Stomach (tissue), 19 donors: ENCODE data around the gene MEST. TPM values are rescaled to one million over a fixed set of nuclear protein-coding genes. Genes with fewer than 3 reads are reported as not detected.

Experiments used
- DNase-seq, 2 donors: peaks; one replicate each; pipeline versions ENCODE4 v3.0.0 to v3.0.0-alpha.2; 2013 to 2019
- H3K27ac ChIP-seq, 5 donors: fragments of 200-600 bp in 4 of 5; sonication (generic) in 4 of 5; one replicate each; pipeline ENCODE4 v1.5.1; 2013 to 2019; ENCODE audit warnings: mild to moderate bottlenecking in 1 of 5, moderate library complexity in 1 of 5
- H3K27me3 ChIP-seq, 3 donors: fragments of 200-600 bp; sonication (generic); one replicate each; pipeline ENCODE4 v1.5.1; 2017 to 2019; ENCODE audit warnings: mixed run types in 1 of 3
- H3K36me3 ChIP-seq, 4 donors: fragments of 200-600 bp; sonication (generic); 1 replicate in 3 of 4; 2 replicates in 1 of 4; pipeline ENCODE4 v1.5.1; 2016 to 2019
- H3K4me1 ChIP-seq, 4 donors: fragments of 200-600 bp; sonication (generic); one replicate each; pipeline ENCODE4 v1.5.1; 2016 to 2019
- H3K4me3 ChIP-seq, 4 donors: fragments of 200-600 bp; sonication (generic) in 3 of 4; one replicate each; pipeline ENCODE4 v1.5.1; 2016 to 2019; ENCODE audit warnings: mild to moderate bottlenecking in 1 of 4
- H3K9me3 ChIP-seq, 4 donors: fragments of 200-600 bp; sonication (generic); one replicate each; pipeline ENCODE4 v1.5.1; 2016 to 2019
- CTCF ChIP-seq, 7 experiments: fragments of 450-650 bp in 4 of 7; fragments of 200-600 bp in 3 of 7; sonication (generic) in 3 of 7; IDR thresholded peaks; one replicate each; pipeline ENCODE4 v1.5.1; 2016 to 2019; ENCODE audit warnings: antibody characterized with exemption in 7 of 7, control low read depth in 2 of 7, mild to moderate bottlenecking in 1 of 7
- EP300 ChIP-seq: sonication (generic); formaldehyde crosslinking; IDR thresholded peaks from one replicate; pipeline ENCODE4 v1.6.1; 2017; ENCODE audit warnings: antibody characterized with exemption
- POLR2A ChIP-seq, 4 donors: fragments of 450-650 bp; IDR thresholded peaks; one replicate each; pipeline ENCODE4 v1.6.1; 2016; ENCODE audit warnings: antibody characterized with exemption in 4 of 4, control low read depth in 2 of 4, mild to moderate bottlenecking in 1 of 4, moderate library complexity in 1 of 4
- POLR2AphosphoS5 ChIP-seq, 3 donors: sonication (generic); formaldehyde crosslinking; IDR thresholded peaks; one replicate each; pipeline ENCODE4 v1.6.1; 2016; ENCODE audit warnings: antibody characterized with exemption in 3 of 3
- WGBS, 5 donors: extraction: QIAGEN DNeasy Blood & Tissue Kit in 3 of 5; methylation state at CpG; one replicate each; pipeline versions ENCODE4 v1.1.5 to v1.1.7; 2013 to 2018; 5-methylcytosine and 5-hydroxymethylcytosine counted together
- intact Hi-C: fragments of 100-400 bp; cut with DNase I; formaldehyde crosslinking; loops from one replicate; pipeline ENCODE4 v1.15.1; 2023; ENCODE audit warnings: low total_unique reads
- long read RNA-seq, 10 donors: transcript quantifications; one replicate each; lab custom pipeline, GENCODE V29; 2026
- polyA plus RNA-seq, 3 donors: library from polyadenylated mRNA; stranded (reverse); fragments of 200-250 nt; gene quantifications; one replicate each; pipeline ENCODE4 v1.2.3, GENCODE V29; 2013
- total RNA-seq, 5 donors: library from RNA; depleted of rRNA; stranded (reverse); fragments of >200 nt; gene quantifications; one replicate each; pipeline versions ENCODE4 v1.1.0 to v1.2.3, GENCODE V29; 2014 to 2016
- donor health status: healthy with polysubstance abuse.
- donor health status: Bipolar disorder and iron deficiency.
- donor health status: healthy.

Gene MEST
- 10 to 100 TPM in 2 of 5 donors, 1 to 10 TPM in 2, not detected in 1; 3.1 to 88.7 (median 10.6) TPM for total RNA-seq
- polyA plus RNA-seq: 1 to 10 TPM; 4.1 to 4.9 (median 4.8) TPM
- long read RNA-seq, donor 1, transcript MEST-201 (12 exons, 2,505 nt): major isoform, 47 of 62 reads
- long read RNA-seq, donor 1, partial matches to known transcripts: 6 of 62 reads
- long read RNA-seq, donor 1, other reads (novel, unspliced or antisense): 6 of 62 reads
- long read RNA-seq, donor 2, transcript MEST-201 (12 exons, 2,505 nt): major isoform, 50 of 66 reads
- long read RNA-seq, donor 2, transcript MEST-202 (12 exons, 2,443 nt): minor isoform, 7 of 66 reads
- long read RNA-seq, donor 2, partial matches to known transcripts: 8 of 66 reads
- long read RNA-seq, donor 2, other reads (novel, unspliced or antisense): 0 of 66 reads
- long read RNA-seq, donor 3, transcript MEST-202 (12 exons, 2,443 nt): minor isoform, 9 of 28 reads
- long read RNA-seq, donor 3, transcript MEST-201 (12 exons, 2,505 nt): major isoform, 19 of 28 reads
- long read RNA-seq, donor 3, partial matches to known transcripts: 0 of 28 reads
- long read RNA-seq, donor 3, other reads (novel, unspliced or antisense): 0 of 28 reads
- long read RNA-seq, donor 4, transcript MEST-201 (12 exons, 2,505 nt): major isoform, 9 of 11 reads
- long read RNA-seq, donor 4, partial matches to known transcripts: 0 of 11 reads
- long read RNA-seq, donor 4, other reads (novel, unspliced or antisense): 0 of 11 reads
- long read RNA-seq, donor 5, transcript MEST-201 (12 exons, 2,505 nt): major isoform, 108 of 133 reads
- long read RNA-seq, donor 5, transcript MEST-202 (12 exons, 2,443 nt): minor isoform, 9 of 133 reads
- long read RNA-seq, donor 5, partial matches to known transcripts: 5 of 133 reads
- long read RNA-seq, donor 5, other reads (novel, unspliced or antisense): 8 of 133 reads
- long read RNA-seq, donor 6, transcript MEST-201 (12 exons, 2,505 nt): major isoform, 61 of 136 reads
- long read RNA-seq, donor 6, transcript MEST-202 (12 exons, 2,443 nt): minor isoform, 17 of 136 reads
- long read RNA-seq, donor 6, partial matches to known transcripts: 32 of 136 reads
- long read RNA-seq, donor 6, other reads (novel, unspliced or antisense): 25 of 136 reads
- long read RNA-seq, donor 7, transcript MEST-202 (12 exons, 2,443 nt): minor isoform, 8 of 225 reads
- long read RNA-seq, donor 7, transcript MEST-201 (12 exons, 2,505 nt): major isoform, 97 of 225 reads
- long read RNA-seq, donor 7, partial matches to known transcripts: 101 of 225 reads
- long read RNA-seq, donor 7, other reads (novel, unspliced or antisense): 19 of 225 reads
- long read RNA-seq, donor 8, transcript MEST-201 (12 exons, 2,505 nt): major isoform, 21 of 70 reads
- long read RNA-seq, donor 8, transcript MEST-202 (12 exons, 2,443 nt): minor isoform, 7 of 70 reads
- long read RNA-seq, donor 8, partial matches to known transcripts: 41 of 70 reads
- long read RNA-seq, donor 8, other reads (novel, unspliced or antisense): 0 of 70 reads
- long read RNA-seq, donor 9, transcript MEST-201 (12 exons, 2,505 nt): major isoform, 47 of 223 reads
- long read RNA-seq, donor 9, partial matches to known transcripts: 174 of 223 reads
- long read RNA-seq, donor 9, other reads (novel, unspliced or antisense): 0 of 223 reads
- long read RNA-seq, donor 10, transcript MEST-201 (12 exons, 2,505 nt): major isoform, 11 of 15 reads
- long read RNA-seq, donor 10, partial matches to known transcripts: 0 of 15 reads
- long read RNA-seq, donor 10, other reads (novel, unspliced or antisense): 0 of 15 reads

- Histone ChIP-seq H3K27ac (peak within 1 kb of the TSS in 1 of 5 donors; percentile 14), H3K4me3 (peak within 1 kb of the TSS; percentile 36 to 49 (median 46)), H3K36me3 (no peaks in the 10 kb centered on the region), H3K27me3 (peaks cover 0 to 37% (median 20%) of the 10 kb centered on the region in 3 donors), H3K9me3 (no peaks in the 10 kb centered on the region), H3K4me1 (peaks cover 14 to 58% (median 36%) of the 10 kb centered on the region in 4 donors)
- intact Hi-C loops: no loop called here
- peak in 1 of 2 donors; percentile 87 for DNase-seq
- TF ChIP-seq CTCF (IDR thresholded peaks at IDR 0.05) (no peak), EP300 (no peak), POLR2AphosphoS5 (IDR thresholded peaks at IDR 0.05) (no peak), POLR2A (IDR thresholded peaks at IDR 0.05) (no peak)
- WGBS, 5 donors: 50 to 63% (median 56%) methylated on average over 42 to 71 of the region's 71 CpGs
These were observed at the start of gene MEST for GRCh38 chr7:130491841-130492522. TSS of gene MEST (plus strand) at chr7:130492085. CDS start at chr7:130492314, 229 bp downstream.

GRCh38 chr7:130442601-130443000 is 49.3 kb upstream of the MEST start:
- peak in 1 of 2 donors; percentile 41 for DNase-seq
- intact Hi-C loops: no loop called here
- peaks cover 0 to 2% (median 0%) of the 10 kb centered on the region in 4 donors for H3K9me3 ChIP-seq
- peaks cover 0 to 27% (median 16%) of the 10 kb centered on the region in 4 donors for H3K4me1 ChIP-seq
- no peak overlapping the region for H3K27ac ChIP-seq
- no peak overlapping the region for H3K4me3 ChIP-seq
- no peaks in the 10 kb centered on the region for H3K27me3 ChIP-seq
- 84 to 91% (median 90%) methylated on average over 7 of the region's 7 CpGs for WGBS, 5 donors
- no peak for TF ChIP-seq CTCF (IDR thresholded peaks at IDR 0.05)
- no peak for TF ChIP-seq EP300
- no peak for TF ChIP-seq POLR2AphosphoS5 (IDR thresholded peaks at IDR 0.05)
- no peak for TF ChIP-seq POLR2A (IDR thresholded peaks at IDR 0.05)
- no peaks in the 10 kb centered on the region for H3K36me3 ChIP-seq

GRCh38 chr7:130444234-130444633 is 47.7 kb upstream of the MEST start:
- H3K4me3 ChIP-seq: no peak overlapping the region
- 43 to 69% (median 59%) methylated on average over 3 of the region's 3 CpGs for WGBS, 5 donors
- intact Hi-C loops: no loop called here
- H3K36me3 ChIP-seq: no peaks in the 10 kb centered on the region
- peak in 1 of 2 donors; percentile 40 for DNase-seq
- H3K9me3 ChIP-seq: peaks cover 0 to 3% (median 0%) of the 10 kb centered on the region in 4 donors
- H3K27ac ChIP-seq: no peak overlapping the region
- TF ChIP-seq CTCF (IDR thresholded peaks at IDR 0.05) (no peak), POLR2AphosphoS5 (IDR thresholded peaks at IDR 0.05) (no peak), POLR2A (IDR thresholded peaks at IDR 0.05) (no peak), EP300 (no peak)
- peaks cover 0 to 27% (median 16%) of the 10 kb centered on the region in 4 donors for H3K4me1 ChIP-seq
- no peaks in the 10 kb centered on the region for H3K27me3 ChIP-seq
